ENCODE data around the gene SKP2.
A peak's percentile ranks its signal among the peaks of the same experiment; 100 is the strongest.
"Not testable (repeated sequence)": the region's sequence is repeated elsewhere in the genome, so short reads cannot be mapped to it uniquely, and the experiment has no call there.

Gene SKP2

DNA sequence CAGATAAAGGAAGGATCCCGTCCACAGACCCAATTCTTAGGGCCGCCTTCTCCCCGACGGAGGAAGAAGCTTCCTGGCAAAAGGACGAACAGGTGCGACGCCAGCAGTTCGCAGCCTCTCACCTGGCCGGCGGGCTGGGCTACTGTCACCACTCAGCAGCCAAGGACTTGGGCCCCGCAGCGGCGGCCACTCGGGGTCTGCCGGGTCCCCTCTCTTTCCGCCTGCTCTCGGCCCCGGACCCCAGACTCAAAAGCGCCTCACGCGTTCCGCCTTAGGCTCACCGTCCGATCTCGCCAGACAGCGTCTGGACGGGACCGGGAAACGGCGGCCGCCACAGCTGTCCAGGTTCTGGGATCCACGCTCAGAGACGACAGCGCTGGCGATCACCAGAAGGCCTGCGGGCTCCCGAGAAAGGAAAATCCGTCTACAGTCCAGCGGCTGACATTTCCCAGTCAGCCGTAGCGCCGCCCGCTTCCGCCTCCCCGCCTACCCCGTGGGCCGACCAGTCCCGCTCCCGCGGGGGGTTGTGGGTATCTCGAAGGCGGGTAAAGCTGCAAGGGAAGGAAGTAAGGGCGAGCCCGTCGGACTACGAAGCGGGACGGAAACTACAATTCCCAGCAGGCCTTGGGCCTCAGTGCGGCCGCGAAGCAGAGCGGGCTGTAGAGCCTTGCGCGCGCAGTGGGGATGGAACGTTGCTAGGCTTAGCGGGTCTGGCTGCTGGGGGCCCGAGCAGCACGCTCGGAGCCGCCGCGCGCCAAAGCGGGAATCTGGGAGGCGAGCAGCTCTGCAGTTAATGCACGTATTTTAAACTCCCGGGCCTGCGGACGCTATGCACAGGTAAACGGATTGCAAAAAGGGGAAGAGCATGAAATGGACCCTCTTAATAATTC lies at the start of gene SKP2, which contains the start of gene LMBRD2:
TSS of gene SKP2 (plus strand) at position 678 of the 890 bp plus-strand sequence. CDS start at position 830, 152 bp downstream.
TSS of gene LMBRD2 (minus strand) at position 454 of the 890 bp plus-strand sequence. CDS start 8,538 bp downstream, outside the sequence.
- H3K4me3 ChIP-seq (ENCODE audit: low read depth, low read length): peak within 1 kb of the TSS; percentile 96

DNA sequence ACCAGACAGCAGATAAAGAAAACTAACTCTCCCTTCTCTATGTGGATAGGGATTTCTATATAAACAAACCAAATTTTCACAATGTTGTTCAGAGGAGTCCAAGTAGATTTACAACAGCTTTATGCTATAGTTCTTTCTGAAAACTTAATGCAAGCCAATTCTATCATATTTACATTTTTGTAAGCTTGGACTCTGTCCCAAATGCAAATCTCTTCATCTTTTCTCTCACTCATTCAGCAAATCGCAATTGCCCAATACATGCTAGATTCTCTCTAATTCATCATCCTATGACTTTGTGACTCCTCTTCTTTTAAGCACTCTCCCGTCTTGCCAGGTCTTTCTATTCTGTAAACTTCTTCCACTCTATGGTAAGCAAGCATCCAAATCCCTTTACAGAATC lies 46.1 kb upstream of the SKP2 start:
- no peak overlapping the region for H3K4me3 ChIP-seq (ENCODE audit: low read depth, low read length)

DNA sequence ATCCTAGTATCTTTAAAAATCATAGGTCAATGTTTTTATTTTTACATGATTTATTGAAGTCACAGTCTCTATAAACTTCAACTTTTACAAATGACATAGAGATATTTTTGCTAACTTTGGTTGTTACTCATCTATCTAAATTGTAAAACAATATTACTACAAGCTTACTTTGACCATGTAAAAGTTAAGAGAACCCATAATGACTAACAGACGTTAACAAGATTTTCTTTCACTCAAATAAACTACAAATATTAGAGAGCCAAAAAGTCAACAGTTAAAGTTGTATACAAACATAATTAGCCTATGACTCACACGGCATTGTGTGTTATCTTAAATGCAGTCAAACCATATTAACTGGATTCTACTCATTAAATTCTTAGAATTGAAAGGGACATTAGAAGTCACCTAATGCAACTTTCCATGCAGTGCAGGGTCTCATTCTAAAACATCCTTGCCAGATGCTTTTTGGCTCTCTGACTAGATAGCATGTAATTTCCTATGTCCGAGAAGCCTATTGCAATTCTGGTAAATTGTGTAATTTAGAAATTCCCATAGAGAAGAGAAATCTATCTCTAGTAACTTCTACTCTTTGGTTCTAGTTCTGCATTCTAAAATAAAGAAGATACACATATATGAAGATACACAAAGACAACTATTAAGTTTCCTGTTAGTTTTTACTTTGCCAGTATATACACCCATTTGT lies 43.0 kb upstream of the SKP2 start:
- H3K4me3 ChIP-seq (ENCODE audit: low read depth, low read length): no peak overlapping the region

DNA sequence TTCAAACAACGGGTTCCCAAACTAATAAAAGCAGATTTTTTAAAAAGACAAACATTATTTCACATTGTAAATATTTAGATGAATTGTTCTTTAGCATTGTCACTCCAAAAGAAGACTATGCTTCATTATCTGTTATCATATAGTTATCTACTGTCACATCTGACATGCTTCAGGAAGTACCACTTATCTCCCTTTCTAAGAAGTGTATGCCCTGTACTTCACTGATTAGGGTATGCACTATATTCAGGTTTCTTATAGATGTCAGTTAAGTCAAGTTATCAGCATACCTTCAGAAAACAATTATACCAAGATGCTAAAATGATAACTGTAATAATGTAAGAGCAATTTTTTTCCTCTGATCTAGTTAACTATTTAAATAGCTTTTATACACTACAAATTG lies 40.7 kb upstream of the SKP2 start:
- H3K4me3 ChIP-seq (ENCODE audit: low read depth, low read length): no peak overlapping the region

DNA sequence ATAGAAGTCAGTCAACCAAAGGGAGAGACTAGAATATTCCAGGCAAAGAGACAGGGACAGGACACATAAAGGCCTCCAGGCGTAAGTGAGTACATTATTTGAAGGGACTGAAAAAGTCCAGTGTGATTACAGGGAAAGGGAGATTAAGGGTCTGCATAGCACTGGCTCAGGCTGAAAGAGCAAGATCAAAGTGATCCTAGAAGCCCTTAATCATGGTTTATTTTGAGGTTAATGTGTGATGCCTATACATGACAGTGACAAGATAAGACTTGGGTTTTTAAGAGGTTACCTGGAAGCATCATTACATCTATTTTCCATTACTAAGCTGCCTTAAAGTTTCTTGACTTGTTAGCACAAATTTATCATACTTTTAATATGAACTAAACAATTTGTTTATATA lies 26.0 kb upstream of the SKP2 start:
- no peak overlapping the region for H3K4me3 ChIP-seq (ENCODE audit: low read depth, low read length)

DNA sequence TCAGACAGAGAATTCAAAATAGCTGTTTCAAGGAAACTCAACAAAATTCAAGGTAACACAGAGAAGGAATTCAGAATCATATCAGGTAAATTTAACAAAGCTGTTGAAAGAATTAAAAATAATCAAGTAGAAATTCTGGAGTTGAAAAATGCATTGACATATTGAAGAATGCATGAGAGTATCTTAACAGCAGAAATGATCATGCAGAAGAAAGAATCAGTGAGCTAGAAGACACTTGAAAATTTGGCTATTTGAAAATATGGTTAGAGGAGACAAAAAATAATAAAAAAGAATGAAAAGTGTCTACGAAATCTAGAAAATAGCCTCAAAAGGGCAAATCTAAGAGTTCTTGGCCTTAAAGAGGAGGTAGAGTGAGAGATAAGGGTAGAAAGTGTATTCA lies 23.1 kb upstream of the SKP2 start:
- H3K4me3 ChIP-seq (ENCODE audit: low read depth, low read length): no peak overlapping the region

DNA sequence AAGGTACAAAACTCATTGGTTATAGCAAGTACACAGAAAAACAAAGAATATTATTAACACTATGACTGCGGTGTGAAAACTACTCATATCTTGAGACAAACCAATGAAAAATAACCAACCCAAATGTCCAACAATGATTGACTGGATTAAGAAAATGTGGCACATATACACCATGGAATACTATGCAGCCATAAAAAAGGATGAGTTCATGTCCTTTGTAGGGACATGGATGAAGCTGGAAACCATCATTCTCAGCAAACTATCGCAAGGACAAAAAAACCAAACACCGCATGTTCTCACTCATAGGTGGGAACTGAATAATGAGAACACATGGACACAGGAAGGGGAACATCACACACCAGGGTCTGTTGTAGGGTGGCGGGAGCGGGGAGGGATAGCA lies 22.2 kb upstream of the SKP2 start:
- H3K4me3 ChIP-seq (ENCODE audit: low read depth, low read length): not testable (repeated sequence)

DNA sequence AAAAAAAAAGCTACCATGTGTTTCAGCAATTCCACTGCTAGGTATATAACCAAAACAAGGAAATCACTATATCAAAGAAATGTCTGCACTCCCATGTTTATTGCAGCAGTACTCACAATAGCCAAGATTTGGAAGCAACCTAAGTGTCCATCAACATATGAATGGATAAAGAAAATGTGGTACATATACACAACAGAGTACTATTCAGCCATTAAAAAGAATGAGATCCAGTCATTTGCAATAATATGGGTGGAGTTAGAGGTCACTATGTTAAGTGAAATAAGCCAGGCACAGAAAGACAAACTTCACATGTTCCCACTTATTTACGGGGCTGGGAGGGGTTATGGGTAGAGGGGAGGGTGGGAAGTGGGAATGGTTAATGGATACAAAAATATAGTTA lies 18.9 kb upstream of the SKP2 start:
- H3K4me3 ChIP-seq (ENCODE audit: low read depth, low read length): not testable (repeated sequence)

DNA sequence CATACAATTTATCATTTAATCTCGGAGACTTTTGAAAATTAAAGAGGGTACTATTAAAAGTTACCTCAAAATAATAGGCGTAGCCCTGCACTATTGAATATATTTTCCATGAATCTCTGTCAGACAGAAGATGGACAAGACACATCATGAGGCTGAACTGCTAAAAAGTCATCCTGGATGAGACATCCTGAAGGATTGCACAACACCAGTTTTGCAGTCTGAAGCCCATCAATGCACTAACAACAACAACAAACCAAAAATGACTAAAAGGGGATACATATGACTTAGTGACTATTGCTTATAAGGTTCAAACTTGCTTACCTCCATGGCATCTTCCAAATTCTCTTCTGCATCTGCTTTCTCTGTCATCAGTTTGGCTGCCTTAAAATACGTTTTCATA lies 15.9 kb upstream of the SKP2 start:
- H3K4me3 ChIP-seq (ENCODE audit: low read depth, low read length): no peak overlapping the region

DNA sequence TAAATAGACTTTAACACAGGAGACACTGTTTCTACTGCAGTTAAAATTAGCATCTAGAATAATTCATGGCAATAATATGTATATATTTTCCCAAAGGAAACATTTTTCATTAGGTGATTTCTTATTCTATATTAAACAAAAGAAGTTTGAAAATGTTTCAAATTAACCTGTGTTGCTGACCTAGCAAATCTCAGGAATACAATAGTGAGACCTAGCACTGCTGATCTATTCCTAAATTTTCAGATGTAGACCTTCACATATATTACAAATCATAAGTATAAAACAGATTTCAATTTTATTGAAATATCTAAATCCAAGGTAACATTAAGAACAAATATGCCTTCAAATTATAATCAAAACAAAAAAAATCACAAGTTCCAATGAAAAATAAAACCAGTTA lies 15.3 kb upstream of the SKP2 start:
- no peak overlapping the region for H3K4me3 ChIP-seq (ENCODE audit: low read depth, low read length)

DNA sequence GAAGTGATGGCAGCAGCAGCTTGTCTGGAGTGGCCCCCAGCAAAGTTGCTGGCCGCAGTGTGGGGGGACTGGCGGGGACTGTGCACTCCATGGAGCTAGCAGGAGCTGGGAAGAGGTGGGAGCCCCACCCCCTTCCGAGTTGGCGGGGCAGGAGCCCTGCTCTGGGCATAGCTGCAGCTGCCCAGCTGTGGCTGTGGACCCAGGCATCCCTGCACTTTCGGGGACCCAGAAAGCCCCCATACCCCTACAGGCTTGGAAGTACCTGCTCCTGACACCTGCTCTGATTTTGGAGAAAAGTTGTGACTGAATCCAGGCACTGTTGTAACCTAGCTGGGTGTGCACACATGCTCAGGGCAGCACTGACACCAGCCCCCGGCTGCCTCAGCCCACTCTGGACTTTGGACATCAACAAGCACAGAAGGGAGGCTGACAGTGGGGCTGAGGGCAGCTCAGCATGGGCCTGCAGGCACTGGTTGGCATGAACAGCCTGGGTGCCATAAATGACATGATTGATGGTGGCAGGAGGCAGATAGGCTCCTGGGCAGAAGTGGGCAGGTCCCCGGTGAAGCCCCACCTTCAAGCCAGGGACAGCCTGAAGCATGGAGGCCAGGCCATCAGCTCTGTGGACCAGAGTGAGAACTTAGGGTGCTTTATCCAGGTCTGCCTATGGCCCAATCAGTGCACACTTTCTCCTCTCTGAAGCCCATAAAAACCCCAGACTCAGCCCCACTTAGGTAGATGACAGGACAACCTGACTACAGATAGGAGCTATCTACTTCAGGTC lies 12.8 kb upstream of the SKP2 start:
- H3K4me3 ChIP-seq (ENCODE audit: low read depth, low read length): no peak overlapping the region

DNA sequence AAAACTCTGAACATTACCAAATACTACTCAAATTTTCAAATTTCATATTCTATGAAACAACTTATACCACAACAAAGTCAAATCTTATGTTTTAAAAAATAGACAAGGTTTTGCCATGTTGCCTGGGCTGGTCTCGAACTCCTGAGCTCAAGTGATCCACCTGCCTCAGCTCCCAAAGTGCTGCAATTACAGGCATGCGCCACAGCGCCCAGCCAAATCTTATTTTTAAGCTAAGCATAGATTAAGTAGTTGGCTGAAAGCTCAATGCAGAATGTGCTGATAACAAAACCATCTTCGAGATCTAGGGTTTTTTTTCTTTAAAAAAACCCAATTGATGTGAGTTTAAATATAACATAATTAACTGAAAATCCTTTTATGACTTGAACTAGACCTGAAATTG lies 6.6 kb upstream of the SKP2 start:
- no peak overlapping the region for H3K4me3 ChIP-seq (ENCODE audit: low read depth, low read length)

DNA sequence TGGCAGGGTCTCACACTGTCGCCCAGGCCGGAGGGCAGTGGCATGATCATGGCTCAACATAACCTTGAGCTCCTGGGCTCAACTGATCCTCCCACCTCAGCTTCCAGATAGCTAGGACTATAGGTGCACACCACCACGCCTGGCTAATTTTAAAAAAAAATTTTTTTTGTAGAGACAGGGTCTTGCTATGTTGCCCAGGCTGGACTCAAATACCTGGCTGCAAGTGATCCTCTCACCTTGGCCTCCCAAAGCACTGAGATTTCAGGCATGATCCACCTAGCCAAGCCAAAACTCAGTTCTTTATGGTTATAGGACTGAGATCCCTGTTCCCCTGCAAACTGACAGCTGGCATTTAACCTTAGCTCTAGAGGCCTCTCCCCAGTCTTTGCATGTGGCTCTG lies 5.5 kb upstream of the SKP2 start:
- no peak overlapping the region for H3K4me3 ChIP-seq (ENCODE audit: low read depth, low read length)

DNA sequence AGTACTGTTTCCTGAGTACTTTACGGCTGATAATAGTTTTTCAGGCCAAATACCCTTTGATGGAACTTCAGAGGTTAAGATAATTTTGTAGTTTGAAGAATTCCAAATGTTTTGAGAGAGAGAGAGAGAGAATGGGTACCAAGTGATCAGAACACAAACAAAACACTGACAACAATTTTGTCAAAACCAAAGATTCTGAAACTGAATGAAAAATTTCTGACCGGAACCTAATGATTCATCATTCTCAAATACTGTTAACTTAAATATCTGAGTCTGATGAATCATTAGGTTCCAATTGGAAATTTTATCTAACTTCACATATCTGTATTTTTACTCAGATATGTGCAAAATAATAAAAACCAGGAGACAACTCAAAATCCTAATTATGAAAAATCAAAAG lies 4.2 kb upstream of the SKP2 start:
- no peak overlapping the region for H3K4me3 ChIP-seq (ENCODE audit: low read depth, low read length)

DNA sequence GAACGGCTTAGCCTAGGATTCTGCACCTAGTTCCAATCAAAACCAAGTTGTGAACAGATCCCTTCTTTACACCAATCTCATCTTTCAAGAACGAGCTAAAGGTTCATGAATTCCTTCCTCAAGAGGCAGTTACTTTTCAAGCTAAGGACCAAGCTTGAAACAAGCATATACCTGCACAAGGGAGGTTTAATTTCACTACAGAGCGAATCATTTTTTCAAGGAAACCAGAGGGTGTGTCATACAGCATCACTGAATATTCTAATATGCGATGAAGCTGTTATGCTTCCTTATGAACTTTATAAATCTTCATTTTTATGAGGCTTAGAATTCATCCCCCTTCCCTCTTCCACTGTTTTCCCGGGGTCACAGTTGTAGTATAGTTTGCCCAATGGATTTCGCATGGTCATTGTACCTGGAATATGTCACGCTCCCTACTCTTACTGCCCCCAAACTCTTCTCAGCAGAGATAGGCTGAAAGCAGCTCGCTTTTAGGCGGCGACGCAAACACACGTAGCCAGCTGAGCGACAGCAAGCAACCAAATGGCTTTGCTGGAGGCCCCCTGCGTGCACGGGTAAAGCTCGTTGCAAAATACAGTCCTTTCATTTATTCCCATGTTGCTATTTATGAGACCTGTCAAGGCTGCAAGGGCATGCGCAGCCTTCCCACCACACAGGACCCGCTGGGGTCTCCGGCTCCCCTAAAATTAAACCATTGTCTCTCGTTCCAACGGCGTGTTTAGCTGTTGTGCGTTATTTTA lies 1.1 kb upstream of the SKP2 start:
- peak overlapping the region; percentile 96 for H3K4me3 ChIP-seq (ENCODE audit: low read depth, low read length)

DNA sequence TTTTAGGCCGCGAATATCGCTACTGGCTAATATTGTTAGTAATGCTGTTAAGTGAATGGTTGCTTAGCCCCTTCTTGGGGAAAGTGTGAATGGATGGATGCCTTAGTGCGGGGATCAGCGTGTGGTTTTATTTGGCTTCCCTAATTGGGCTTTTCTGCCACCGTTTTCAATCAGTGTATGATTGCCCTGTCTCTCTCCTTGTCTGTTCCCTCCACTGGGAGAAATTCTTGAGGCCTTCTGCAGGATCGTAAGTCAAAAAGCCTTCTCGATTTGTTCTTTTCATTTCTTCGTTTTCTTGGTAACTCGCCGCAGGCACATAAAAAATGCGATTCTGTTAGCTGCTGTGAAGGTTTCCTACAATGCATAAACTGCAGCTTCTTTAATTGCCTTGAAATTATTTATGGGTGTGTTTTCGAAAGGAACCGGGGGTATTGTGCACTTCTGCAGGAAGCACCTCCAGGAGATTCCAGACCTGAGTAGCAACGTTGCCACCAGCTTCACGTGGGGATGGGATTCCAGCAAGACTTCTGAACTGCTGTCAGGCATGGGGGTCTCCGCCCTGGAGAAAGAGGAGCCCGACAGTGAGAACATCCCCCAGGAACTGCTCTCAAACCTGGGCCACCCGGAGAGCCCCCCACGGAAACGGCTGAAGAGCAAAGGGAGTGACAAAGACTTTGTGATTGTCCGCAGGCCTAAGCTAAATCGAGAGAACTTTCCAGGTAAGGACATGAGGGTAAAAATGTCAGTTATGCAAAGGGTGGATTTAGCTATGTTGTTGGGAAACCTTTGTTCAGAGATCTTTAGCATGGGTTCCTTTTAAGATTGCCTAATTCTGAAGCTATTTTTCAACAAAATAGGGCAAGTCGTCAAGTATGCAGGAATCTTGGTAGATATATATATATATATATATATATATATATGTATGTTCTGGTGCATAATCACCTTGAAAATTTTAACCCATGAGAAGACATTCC lies 700 bp downstream of the SKP2 start:
- peak overlapping the region; percentile 96 for H3K4me3 ChIP-seq (ENCODE audit: low read depth, low read length)

DNA sequence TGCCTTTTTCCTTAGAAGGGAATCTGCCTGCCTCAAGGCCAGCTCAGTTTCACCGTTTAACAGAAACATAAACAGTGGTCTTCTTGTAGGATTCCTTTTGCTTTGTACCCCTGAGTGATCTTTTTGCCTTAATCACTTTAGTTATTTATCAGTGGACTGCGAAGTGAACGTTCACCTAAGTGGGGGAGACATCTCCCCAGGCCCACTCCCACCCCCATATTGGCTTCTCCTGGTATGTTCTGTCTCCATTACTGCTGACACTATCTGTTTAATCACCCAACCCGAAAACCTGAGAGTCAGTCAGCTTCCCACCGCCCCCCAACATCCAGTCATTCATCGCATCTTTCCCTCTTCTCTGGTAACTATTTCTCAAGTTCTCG lies 1.4 kb downstream of the SKP2 start:
- H3K4me3 ChIP-seq (ENCODE audit: low read depth, low read length): peak overlapping the region; percentile 96

DNA sequence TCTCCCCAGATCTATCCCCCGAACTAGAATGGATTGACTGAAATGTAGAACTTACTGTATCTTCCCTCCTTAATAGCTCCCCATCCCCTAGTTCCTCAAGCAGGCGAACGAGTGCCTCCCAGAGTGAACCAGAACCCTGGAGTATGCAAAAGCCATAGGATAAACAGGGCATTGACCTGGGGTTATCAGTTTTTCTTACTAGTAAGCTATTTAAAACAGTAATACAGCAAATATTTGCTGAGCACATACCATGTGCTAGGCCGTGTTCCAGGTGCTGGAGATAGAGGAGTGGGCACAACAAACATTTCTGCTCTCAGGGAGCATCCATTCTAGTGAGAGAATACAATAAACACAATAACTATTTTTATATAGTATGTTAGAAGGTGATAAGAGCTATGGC lies 1.8 kb downstream of the SKP2 start:
- H3K4me3 ChIP-seq (ENCODE audit: low read depth, low read length): no peak overlapping the region

DNA sequence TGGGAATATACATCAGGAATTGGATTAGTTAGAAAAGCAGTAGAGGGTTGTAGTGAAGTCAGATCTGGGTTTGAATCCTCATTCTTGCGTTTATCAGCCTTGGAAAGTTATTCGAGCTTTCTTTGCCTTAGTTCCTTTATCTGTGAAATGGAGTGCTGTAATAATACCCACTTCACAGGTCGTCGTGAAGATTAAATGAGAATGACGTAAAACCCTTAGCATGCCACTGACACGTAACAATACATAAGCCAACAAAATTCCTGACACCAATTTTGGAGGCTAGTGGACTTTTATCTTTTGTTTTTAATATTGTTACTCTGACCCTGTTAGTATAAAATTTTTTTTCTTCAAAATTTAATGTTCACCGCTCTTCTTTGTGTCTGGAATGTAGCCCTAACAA lies 3.4 kb downstream of the SKP2 start:
- no peak overlapping the region for H3K4me3 ChIP-seq (ENCODE audit: low read depth, low read length)
